Ovary (tissue), 9 donors: ENCODE measurements around the gene TBC1D7. TPM values are rescaled to one million over a fixed set of nuclear protein-coding genes. Genes with fewer than 3 reads are reported as not detected.

Experiments
- DNase-seq, 5 donors: peaks; one replicate each; pipeline ENCODE4 v3.0.0-alpha.2; 2019 to 2020
- H3K27ac ChIP-seq, 2 donors: fragments of 200-600 bp; one replicate each; pipeline versions ENCODE4 v1.5.1 to v1.8.0; 2019 to 2022
- H3K27me3 ChIP-seq: fragments of 200-600 bp; one replicate; pipeline ENCODE4 v1.8.0; 2022
- H3K36me3 ChIP-seq: fragments of 200-600 bp; sonication (generic); one replicate; pipeline ENCODE4 v1.5.1; 2019
- H3K4me1 ChIP-seq: one replicate; pipeline ENCODE4 v1.8.1; 2013; ENCODE audit warnings: mild to moderate bottlenecking, moderate library complexity; ENCODE audit not compliant: insufficient read depth
- H3K4me3 ChIP-seq: fragments of 200-600 bp; sonication (generic); one replicate; pipeline ENCODE4 v1.5.1; 2017
- H3K9me3 ChIP-seq, 2 donors: fragments of 200-600 bp in 1 of 2; sonication (generic) in 1 of 2; one replicate each; pipeline versions ENCODE4 v1.5.1 to v1.8.1; 2013 to 2019; ENCODE audit warnings: mild to moderate bottlenecking in 1 of 2, moderate library complexity in 1 of 2
- EP300 ChIP-seq: sonication (generic); formaldehyde crosslinking; IDR thresholded peaks from one replicate; pipeline ENCODE4 v1.6.1; 2017; ENCODE audit warnings: antibody characterized with exemption
- POLR2A ChIP-seq: fragments of 450-650 bp; IDR thresholded peaks from one replicate; pipeline ENCODE4 v1.6.1; 2017; ENCODE audit warnings: antibody characterized with exemption, mild to moderate bottlenecking, moderate library complexity
- WGBS, 3 donors: extraction: QIAGEN DNeasy Blood & Tissue Kit in 1 of 3; methylation state at CpG; one replicate each; pipeline versions ENCODE4 v1.1.5 to v1.1.7; 2013 to 2017; 5-methylcytosine and 5-hydroxymethylcytosine counted together
- intact Hi-C, 4 donors: fragments of 100-400 bp; cut with DNase I; formaldehyde crosslinking; loops; one replicate each; pipeline versions ENCODE4 v1.11.0 to v1.15.1; 2022 to 2023
- polyA plus RNA-seq, 2 donors: library from polyadenylated mRNA; stranded (reverse); fragments of 200-250 nt in 1 of 2; fragments of 350-450 nt in 1 of 2; fragmentation: Illumina TruSeq in 1 of 2; extraction: RNeasy Lipid Tissue Mini Kit (QIAGEN cat#74804) in 1 of 2; gene quantifications; one replicate each; pipeline ENCODE4 v1.2.3, GENCODE V29; 2013 to 2014
- total RNA-seq, 7 donors: library from RNA; depleted of rRNA in 2 of 7; stranded (reverse); fragments of >200 nt in 2 of 7; fragmentation: NEBNext Ultra II Directional in 3 of 7; extraction: Animal tissue kit (Norgen Biotek cat#: 25700) in 3 of 7; gene quantifications; one replicate each; pipeline versions ENCODE4 v1.1.0 to v1.2.4, GENCODE V29; 2016 to 2023
- TF ChIP-seq, protein P1 (sequence below), 3 donors: fragments of 450-650 bp in 2 of 3; fragments of 200-600 bp in 1 of 3; IDR thresholded peaks; one replicate each; pipeline versions ENCODE4 v1.5.1 to v1.8.0; 2016 to 2022; ENCODE audit warnings: antibody characterized with exemption in 3 of 3, mild to moderate bottlenecking in 1 of 3
- donor health status: DM: no; HTN: no; CAD: no; lungs with moderate emphysema.
- donor health status: DM: no; HTN: no; CAD: no.
- donor health status: Bipolar disorder and iron deficiency.
- donor health status: DM: yes; HTN: yes; CAD: no.
- donor health status: DM: no; HTN: no; CAD: no.
- donor health status: DM: yes; HTN: yes; CAD: no.

TBC1D7 gene
- total and polyA plus RNA-seq, 9 donors: 4.7 to 11.9 (median 7.5) TPM

DNA sequence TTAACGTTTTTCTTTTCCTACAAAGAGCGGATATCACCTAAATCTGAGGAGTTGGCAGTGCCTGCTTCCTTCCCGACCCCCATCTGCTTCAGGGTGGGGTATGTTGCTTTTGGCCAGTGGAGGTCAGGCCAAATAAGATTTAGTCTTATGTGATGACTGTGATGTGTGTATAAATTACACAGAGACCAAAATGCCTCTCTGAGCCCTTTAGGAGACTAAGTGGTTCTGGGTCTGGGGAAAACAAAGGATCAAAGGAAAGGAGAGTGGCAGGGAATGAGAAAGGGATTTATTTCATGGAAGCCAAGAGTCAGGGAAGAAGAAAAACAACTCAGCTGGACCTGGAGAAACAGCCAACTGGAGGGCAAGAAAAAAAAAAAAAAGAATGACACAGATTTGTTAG, 39.1 kb upstream of the TBC1D7 start:
- H3K9me3 ChIP-seq: no peaks in the 10 kb centered on the region
- TF ChIP-seq EP300: no peak
- TF ChIP-seq POLR2A: no peak
- TF ChIP-seq, protein P1, sequence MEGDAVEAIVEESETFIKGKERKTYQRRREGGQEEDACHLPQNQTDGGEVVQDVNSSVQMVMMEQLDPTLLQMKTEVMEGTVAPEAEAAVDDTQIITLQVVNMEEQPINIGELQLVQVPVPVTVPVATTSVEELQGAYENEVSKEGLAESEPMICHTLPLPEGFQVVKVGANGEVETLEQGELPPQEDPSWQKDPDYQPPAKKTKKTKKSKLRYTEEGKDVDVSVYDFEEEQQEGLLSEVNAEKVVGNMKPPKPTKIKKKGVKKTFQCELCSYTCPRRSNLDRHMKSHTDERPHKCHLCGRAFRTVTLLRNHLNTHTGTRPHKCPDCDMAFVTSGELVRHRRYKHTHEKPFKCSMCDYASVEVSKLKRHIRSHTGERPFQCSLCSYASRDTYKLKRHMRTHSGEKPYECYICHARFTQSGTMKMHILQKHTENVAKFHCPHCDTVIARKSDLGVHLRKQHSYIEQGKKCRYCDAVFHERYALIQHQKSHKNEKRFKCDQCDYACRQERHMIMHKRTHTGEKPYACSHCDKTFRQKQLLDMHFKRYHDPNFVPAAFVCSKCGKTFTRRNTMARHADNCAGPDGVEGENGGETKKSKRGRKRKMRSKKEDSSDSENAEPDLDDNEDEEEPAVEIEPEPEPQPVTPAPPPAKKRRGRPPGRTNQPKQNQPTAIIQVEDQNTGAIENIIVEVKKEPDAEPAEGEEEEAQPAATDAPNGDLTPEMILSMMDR (IDR thresholded peaks at IDR 0.05): no peak
- WGBS, 3 donors: 34 to 58% (median 44%) methylated on average over 3 of the region's 3 CpGs
- H3K27ac ChIP-seq: no peak overlapping the region
- no peaks in the 10 kb centered on the region for H3K4me1 ChIP-seq
- no peaks in the 10 kb centered on the region for H3K27me3 ChIP-seq
- intact Hi-C loops: no loop called here
- H3K36me3 ChIP-seq: no peaks in the 10 kb centered on the region
- no peak for DNase-seq
- H3K4me3 ChIP-seq: no peak overlapping the region

GRCh38 chr6:13365320-13365719, 37.0 kb upstream of the TBC1D7 start:
- TF ChIP-seq EP300 (no peak), POLR2A (no peak)
- TF ChIP-seq, protein P1 (IDR thresholded peaks at IDR 0.05): no peak
- Histone ChIP-seq H3K4me1 (no peaks in the 10 kb centered on the region), H3K27me3 (no peaks in the 10 kb centered on the region), H3K9me3 (no peaks in the 10 kb centered on the region), H3K4me3 (no peak overlapping the region), H3K27ac (no peak overlapping the region), H3K36me3 (no peaks in the 10 kb centered on the region)
- 97 to 98% (median 97%) methylated on average over 39 of the region's 39 CpGs for WGBS, 3 donors
- DNase-seq: no peak
- intact Hi-C loops: no loop called here

DNA sequence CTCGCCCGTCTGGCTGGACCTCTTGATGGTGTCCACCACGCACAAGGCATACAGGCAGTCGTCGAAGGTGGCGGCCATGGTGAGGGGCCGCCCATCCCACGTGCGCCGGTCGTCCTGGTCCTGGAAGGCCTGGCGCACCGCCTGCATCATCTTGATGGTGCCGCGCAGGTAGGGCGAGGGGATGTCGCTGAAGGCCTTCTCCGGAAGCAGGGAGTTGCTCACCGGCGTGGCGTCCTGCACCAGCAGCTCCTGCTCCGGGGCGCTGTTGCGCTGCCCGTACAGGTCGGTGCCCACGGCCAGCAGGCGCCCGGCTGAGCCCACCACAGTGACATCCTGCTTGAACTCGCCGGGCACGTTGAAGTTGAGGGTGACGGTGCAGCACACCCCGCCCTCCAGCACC, 36.5 kb upstream of the TBC1D7 start:
- H3K9me3 ChIP-seq: no peaks in the 10 kb centered on the region
- no peak overlapping the region for H3K4me3 ChIP-seq
- 97 to 98% (median 98%) methylated on average over 34 of the region's 34 CpGs for WGBS, 3 donors
- intact Hi-C loops: no loop called here
- TF ChIP-seq EP300 (no peak), POLR2A (no peak)
- TF ChIP-seq, protein P1 (IDR thresholded peaks at IDR 0.05): no peak
- DNase-seq: no peak
- no peak overlapping the region for H3K27ac ChIP-seq
- H3K36me3 ChIP-seq: no peaks in the 10 kb centered on the region
- no peaks in the 10 kb centered on the region for H3K4me1 ChIP-seq
- H3K27me3 ChIP-seq: no peaks in the 10 kb centered on the region

DNA sequence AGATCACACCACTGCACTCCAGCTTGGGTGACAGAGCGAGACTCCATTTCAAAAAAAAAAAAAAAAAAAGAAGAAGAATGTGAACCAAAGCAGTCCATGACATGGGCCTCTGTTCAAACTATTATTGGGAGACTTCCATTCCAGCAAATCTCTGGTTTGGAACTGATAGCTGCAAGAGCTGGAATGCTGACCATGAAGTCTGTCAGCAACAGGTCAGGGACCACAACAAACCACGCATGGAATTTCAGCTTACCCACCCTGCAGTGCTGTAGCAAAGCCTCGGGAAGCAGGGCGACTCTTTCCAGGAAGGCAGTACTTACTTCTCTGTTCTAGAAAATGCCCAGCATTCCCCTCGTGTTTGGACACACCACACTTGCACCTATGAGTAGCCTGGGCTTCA, 34.1 kb upstream of the TBC1D7 start:
- no peak for DNase-seq
- H3K36me3 ChIP-seq: no peaks in the 10 kb centered on the region
- 29 to 43% (median 35%) methylated on average over 5 of the region's 5 CpGs for WGBS, 3 donors
- no peaks in the 10 kb centered on the region for H3K4me1 ChIP-seq
- no peaks in the 10 kb centered on the region for H3K9me3 ChIP-seq
- TF ChIP-seq POLR2A (no peak), EP300 (no peak)
- TF ChIP-seq, protein P1 (IDR thresholded peaks at IDR 0.05): no peak
- H3K27ac ChIP-seq: no peak overlapping the region
- intact Hi-C loops: no loop called here
- no peaks in the 10 kb centered on the region for H3K27me3 ChIP-seq
- no peak overlapping the region for H3K4me3 ChIP-seq
